ENCODE measurements around the gene NTM.

The NTM gene

DNA sequence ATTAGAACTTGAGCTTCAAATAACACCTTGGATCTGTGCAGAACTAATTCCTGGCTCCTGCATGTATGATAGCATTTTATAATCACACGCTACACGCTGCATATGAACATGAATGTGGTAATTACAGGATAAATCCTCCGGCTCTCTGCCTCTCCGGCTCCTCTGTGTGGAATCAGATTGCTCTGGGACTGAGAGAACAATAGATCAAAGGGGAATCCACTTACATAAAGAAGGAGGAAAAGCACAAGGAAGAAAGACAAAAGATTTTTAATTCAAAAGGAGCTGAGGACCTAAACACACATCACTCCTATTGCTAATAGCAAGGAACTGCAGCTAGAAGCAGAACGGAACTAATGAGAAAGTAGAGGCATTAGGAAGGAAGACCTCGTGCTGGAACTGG, 240.9 kb downstream of the NTM start:
- DNase-seq (ENCODE audit: low read depth in 1 of 2, low spot score in 1 of 2), result no peak

GRCh38 chr11:131612533-131612932, 242.1 kb downstream of the NTM start:
- TF ChIP-seq REST (IDR thresholded peaks at IDR 0.05; ENCODE audit: insufficient replicate concordance, low read depth) (no peak), POLR2AphosphoS5 (IDR thresholded peaks at IDR 0.05; ENCODE audit: low read depth) (no peak), SPI1 (IDR thresholded peaks at IDR 0.05; ENCODE audit: borderline replicate concordance, low read depth) (no peak), CTCF (IDR thresholded peaks at IDR 0.05; ENCODE audit: insufficient read depth, low read length) (no peak), GABPA (IDR thresholded peaks at IDR 0.05; ENCODE audit: low read depth) (no peak)

More for the DNA sequence above, 240.9 kb downstream of the NTM start:
- no peak for TF ChIP-seq CTCF (IDR thresholded peaks at IDR 0.05; ENCODE audit: insufficient read depth, low read length)
- TF ChIP-seq GABPA (IDR thresholded peaks at IDR 0.05; ENCODE audit: low read depth), result no peak
- no peak for TF ChIP-seq REST (IDR thresholded peaks at IDR 0.05; ENCODE audit: insufficient replicate concordance, low read depth)
- no peak for TF ChIP-seq POLR2AphosphoS5 (IDR thresholded peaks at IDR 0.05; ENCODE audit: low read depth)
- no peak for TF ChIP-seq SPI1 (IDR thresholded peaks at IDR 0.05; ENCODE audit: borderline replicate concordance, low read depth)
- Histone ChIP-seq H3K27ac (replicated peaks) (no peak overlapping the region), H3K27me3 (ENCODE audit: insufficient read depth, poor library complexity, severe bottlenecking) (no peaks in the 10 kb centered on the region), H3K4me3 (replicated peaks; ENCODE audit: insufficient read depth, low read length) (no peak overlapping the region)

DNA sequence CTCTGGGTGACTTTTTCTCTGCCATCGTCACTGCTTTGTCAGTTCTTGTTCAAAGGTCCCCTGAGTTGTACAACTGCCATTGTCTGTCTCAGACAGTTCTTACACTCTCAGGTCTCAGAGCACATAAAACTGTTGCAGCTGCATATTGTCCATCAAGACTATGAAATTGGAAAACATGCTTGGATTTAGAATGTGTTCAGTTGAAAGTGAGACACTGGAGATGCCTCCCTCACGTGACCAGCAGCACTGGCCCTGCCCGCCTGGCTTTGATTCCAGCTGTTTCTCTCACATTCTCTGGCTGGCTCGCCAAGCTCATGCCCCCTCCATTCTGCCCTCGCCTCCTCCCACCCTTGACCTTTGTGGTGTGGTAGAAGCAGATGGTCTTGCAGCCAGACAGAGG, 244.2 kb downstream of the NTM start:
- Histone ChIP-seq H3K4me3 (replicated peaks; ENCODE audit: insufficient read depth, low read length) (no peak overlapping the region), H3K27ac (replicated peaks) (no peak overlapping the region), H3K27me3 (ENCODE audit: insufficient read depth, poor library complexity, severe bottlenecking) (no peaks in the 10 kb centered on the region)
- no peak for DNase-seq (ENCODE audit: low read depth in 1 of 2, low spot score in 1 of 2)
- no peak for TF ChIP-seq GABPA (IDR thresholded peaks at IDR 0.05; ENCODE audit: low read depth)
- no peak for TF ChIP-seq POLR2AphosphoS5 (IDR thresholded peaks at IDR 0.05; ENCODE audit: low read depth)

More at GRCh38 chr11:131612533-131612932, 242.1 kb downstream of the NTM start:
- no peak for DNase-seq (ENCODE audit: low read depth in 1 of 2, low spot score in 1 of 2)
- Histone ChIP-seq H3K4me3 (replicated peaks; ENCODE audit: insufficient read depth, low read length) (no peak overlapping the region), H3K27ac (replicated peaks) (no peak overlapping the region), H3K27me3 (ENCODE audit: insufficient read depth, poor library complexity, severe bottlenecking) (no peaks in the 10 kb centered on the region)

GRCh38 chr11:131615611-131616010, 245.2 kb downstream of the NTM start:
- no peak for DNase-seq (ENCODE audit: low read depth in 1 of 2, low spot score in 1 of 2)
- H3K27me3 ChIP-seq (ENCODE audit: insufficient read depth, poor library complexity, severe bottlenecking), result no peaks in the 10 kb centered on the region
- TF ChIP-seq CTCF (IDR thresholded peaks at IDR 0.05; ENCODE audit: insufficient read depth, low read length) (no peak), GABPA (IDR thresholded peaks at IDR 0.05; ENCODE audit: low read depth) (no peak), POLR2AphosphoS5 (IDR thresholded peaks at IDR 0.05; ENCODE audit: low read depth) (no peak), REST (IDR thresholded peaks at IDR 0.05; ENCODE audit: insufficient replicate concordance, low read depth) (no peak), SPI1 (IDR thresholded peaks at IDR 0.05; ENCODE audit: borderline replicate concordance, low read depth) (no peak)
- no peak overlapping the region for H3K27ac ChIP-seq (replicated peaks)
- no peak overlapping the region for H3K4me3 ChIP-seq (replicated peaks; ENCODE audit: insufficient read depth, low read length)
